RWPE1 (cell line): Measurements from ENCODE around the gene CNIH3.

Experiments
- CTCF ChIA-PET: fragments of 350-600 bp; sonication (Branson Sonifier 250); formaldehyde crosslinking; extraction: SDS; loops from one replicate; lab custom pipeline; 2021; lab: Yijun Ruan, JAX
- POLR2A ChIA-PET: fragments of 400-600 bp; formaldehyde crosslinking; extraction: SDS; loops from one replicate; lab custom pipeline; 2020; ENCODE audit warnings: antibody characterized with exemption; ENCODE audit not compliant: low non-redundant PET; lab: Yijun Ruan, JAX
- DNase-seq: peaks from one replicate; pipeline ENCODE4 v3.0.0; 2012; ENCODE audit warnings: low spot score
- H3K27ac ChIP-seq: fragments of 450-650 bp; 2 replicates; pipeline ENCODE4 v1.5.1; 2017
- CTCF ChIP-seq: fragments of 450-650 bp; conservative IDR thresholded peaks from 2 replicates; pipeline ENCODE4 v1.5.1; 2017; ENCODE audit warnings: low read depth, mild to moderate bottlenecking

CNIH3 gene

GRCh38 chr1:224660074-224660473 lies 44.0 kb downstream of the CNIH3 start:
- no peak overlapping the region for H3K27ac ChIP-seq
- ChIA-PET POLR2A (no interaction called here), CTCF (no interaction called here)
- TF ChIP-seq CTCF = no peak
- no peak for DNase-seq

- ChIA-PET CTCF (no interaction called here), POLR2A (no interaction called here)
- TF ChIP-seq CTCF = no peak
- no peak for DNase-seq
- no peak overlapping the region for H3K27ac ChIP-seq
These were observed 46.8 kb downstream of the CNIH3 start for GRCh38 chr1:224662870-224663269.

GRCh38 chr1:224665016-224665415 lies 48.9 kb downstream of the CNIH3 start:
- ChIA-PET POLR2A (no interaction called here), CTCF (no interaction called here)
- no peak overlapping the region for H3K27ac ChIP-seq
- no peak for DNase-seq
- no peak for TF ChIP-seq CTCF

GRCh38 chr1:224666078-224666477 lies 50.0 kb downstream of the CNIH3 start:
- ChIA-PET CTCF (no interaction called here), POLR2A (no interaction called here)
- H3K27ac ChIP-seq = no peak overlapping the region
- no peak for DNase-seq
- no peak for TF ChIP-seq CTCF

- CTCF ChIA-PET = no interaction called here
- POLR2A ChIA-PET = no interaction called here
- TF ChIP-seq CTCF = no peak
- no peak for DNase-seq
- no peak overlapping the region for H3K27ac ChIP-seq
These were observed 50.8 kb downstream of the CNIH3 start for GRCh38 chr1:224666913-224667312.

- ChIA-PET POLR2A (no interaction called here), CTCF (no interaction called here)
- H3K27ac ChIP-seq = no peak overlapping the region
- DNase-seq = no peak
- no peak for TF ChIP-seq CTCF
These were observed 52.9 kb downstream of the CNIH3 start for GRCh38 chr1:224668984-224669383.

GRCh38 chr1:224669403-224669802 lies 53.3 kb downstream of the CNIH3 start:
- CTCF ChIA-PET = no interaction called here
- TF ChIP-seq CTCF = no peak
- no peak for DNase-seq
- POLR2A ChIA-PET = no interaction called here
- no peak overlapping the region for H3K27ac ChIP-seq
